Trophoblast cell (in vitro differentiated cells and primary cell): ENCODE measurements around the gene MAML2.
"Not testable (repeated sequence)": the region's sequence is repeated elsewhere in the genome, so short reads cannot be mapped to it uniquely, and the experiment has no call there.

Experiments
- DNase-seq, 2 donors: peaks; one replicate each; pipeline ENCODE4 v3.0.0-alpha.2; 2016
- H2AFZ ChIP-seq: 2 replicates; pipeline ENCODE4 v1.6.1; 2013; ENCODE audit warnings: low read length, moderate library complexity, mild to moderate bottlenecking; ENCODE audit not compliant: insufficient read depth, poor library complexity
- H2AK5ac ChIP-seq: 2 replicates; pipeline ENCODE4 v1.6.1; 2013; ENCODE audit warnings: mild to moderate bottlenecking, low read length
- H2BK120ac ChIP-seq: 2 replicates; pipeline ENCODE4 v1.6.1; 2013; ENCODE audit warnings: low read length, mild to moderate bottlenecking, moderate library complexity; ENCODE audit not compliant: insufficient read depth, poor library complexity
- H2BK12ac ChIP-seq: 2 replicates; pipeline ENCODE4 v1.6.1; 2013; ENCODE audit warnings: mild to moderate bottlenecking, low read length, moderate library complexity
- H2BK5ac ChIP-seq: 2 replicates; pipeline ENCODE4 v1.6.1; 2013; ENCODE audit warnings: low read length, low read depth, moderate library complexity, mild to moderate bottlenecking; ENCODE audit not compliant: poor library complexity
- H3K14ac ChIP-seq: 2 replicates; pipeline ENCODE4 v1.6.1; 2013; ENCODE audit warnings: mild to moderate bottlenecking, low read length
- H3K18ac ChIP-seq: 2 replicates; pipeline ENCODE4 v1.6.1; 2013; ENCODE audit warnings: mild to moderate bottlenecking, low read length
- H3K23ac ChIP-seq: 2 replicates; pipeline ENCODE4 v1.6.1; 2013; ENCODE audit warnings: low read length
- H3K27ac ChIP-seq: 2 replicates; pipeline ENCODE4 v1.5.1; 2013; ENCODE audit warnings: low read depth, mild to moderate bottlenecking, inconsistent platforms, low read length, moderate library complexity
- H3K27me3 ChIP-seq: 2 replicates; pipeline ENCODE4 v1.6.1; 2013; ENCODE audit warnings: inconsistent platforms, mild to moderate bottlenecking, low read length, moderate library complexity; ENCODE audit not compliant: insufficient read depth
- H3K36me3 ChIP-seq, 2 experiments: 1 replicate in 1 of 2; 2 replicates in 1 of 2; pipeline ENCODE4 v1.6.1; 2013; ENCODE audit warnings: low read length in 2 of 2, mild to moderate bottlenecking in 2 of 2, moderate library complexity in 1 of 2; ENCODE audit not compliant: insufficient read depth in 2 of 2, control insufficient read depth in 1 of 2
- H3K4ac ChIP-seq: 2 replicates; pipeline ENCODE4 v1.6.1; 2013; ENCODE audit warnings: low read depth, mild to moderate bottlenecking, low read length, moderate library complexity
- H3K4me1 ChIP-seq, 2 experiments: 1 replicate in 1 of 2; 2 replicates in 1 of 2; pipeline ENCODE4 v1.6.1; 2013; ENCODE audit warnings: low read length in 2 of 2, mild to moderate bottlenecking in 2 of 2, moderate library complexity in 1 of 2; ENCODE audit not compliant: insufficient read depth in 2 of 2, control insufficient read depth in 1 of 2
- H3K4me2 ChIP-seq: 2 replicates; pipeline ENCODE4 v1.6.1; 2013; ENCODE audit warnings: inconsistent platforms, mild to moderate bottlenecking, low read length, moderate library complexity
- H3K4me3 ChIP-seq: 2 replicates; pipeline ENCODE4 v1.5.1; 2013; ENCODE audit warnings: mild to moderate bottlenecking, low read depth, low read length, inconsistent platforms
- H3K79me1 ChIP-seq: one replicate; pipeline ENCODE4 v1.6.1; 2013; ENCODE audit warnings: low read length
- H3K79me2 ChIP-seq: 2 replicates; pipeline ENCODE4 v1.6.1; 2013; ENCODE audit warnings: low read length, mild to moderate bottlenecking; ENCODE audit not compliant: control insufficient read depth, insufficient read depth, poor library complexity
- H3K9ac ChIP-seq: 2 replicates; pipeline ENCODE4 v1.6.1; 2013; ENCODE audit warnings: mild to moderate bottlenecking, low read length
- H3K9me3 ChIP-seq: 2 replicates; pipeline ENCODE4 v1.6.1; 2013; ENCODE audit warnings: low read depth, mild to moderate bottlenecking, control low read depth, inconsistent platforms, low read length; ENCODE audit not compliant: insufficient read depth
- H4K12ac ChIP-seq: 2 replicates; pipeline ENCODE4 v1.6.1; 2013; ENCODE audit warnings: low read depth, mild to moderate bottlenecking, low read length, moderate library complexity
- H4K8ac ChIP-seq: 2 replicates; pipeline ENCODE4 v1.6.1; 2013; ENCODE audit warnings: low read depth, mild to moderate bottlenecking, low read length, moderate library complexity
- H4K91ac ChIP-seq: one replicate; pipeline ENCODE4 v1.6.1; 2013; ENCODE audit warnings: low read depth, mild to moderate bottlenecking, low read length, moderate library complexity
- WGBS: extraction: QIAGEN DNeasy Blood & Tissue Kit; methylation state at CpG from one replicate; pipeline ENCODE4 v1.1.7; 2013; ENCODE audit warnings: missing lambda C conversion rate; ENCODE audit not compliant: insufficient read length, insufficient coverage; ENCODE audit errors: extremely low coverage; 5-methylcytosine and 5-hydroxymethylcytosine counted together

Gene MAML2

DNA sequence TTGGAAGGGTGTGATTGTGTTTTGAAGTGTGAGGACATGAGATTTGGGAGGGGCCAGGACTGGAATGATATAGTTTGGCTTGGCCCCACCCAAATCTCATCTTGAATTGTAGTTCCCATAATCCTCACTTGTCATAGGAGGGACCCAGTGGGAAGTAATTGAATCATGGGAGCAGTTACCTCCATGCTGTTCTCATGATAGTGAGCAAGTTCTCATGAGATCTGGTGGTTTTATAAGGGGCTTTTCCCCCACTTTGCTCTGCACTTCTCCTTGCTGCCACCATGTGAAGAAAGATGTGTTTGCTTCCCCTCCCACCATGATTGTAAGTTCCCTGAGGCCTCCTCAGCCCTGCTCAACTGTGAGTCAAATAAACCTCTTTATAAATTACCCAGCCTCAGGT, 71.6 kb downstream of the MAML2 start:
- not testable (repeated sequence) for H3K27me3 ChIP-seq, H3K4ac ChIP-seq, DNase-seq

GRCh38 chr11:96268527-96268926, 74.5 kb downstream of the MAML2 start:
- peaks cover 29% of the 10 kb centered on the region for H3K79me1 ChIP-seq
- DNase-seq, H4K12ac ChIP-seq, H2BK12ac ChIP-seq, H3K4me3 ChIP-seq, H3K4me2 ChIP-seq, H3K18ac ChIP-seq, H2BK5ac ChIP-seq, H3K9ac ChIP-seq, H3K9me3 ChIP-seq, H4K91ac ChIP-seq, H2BK120ac ChIP-seq, H3K27ac ChIP-seq, H3K27me3 ChIP-seq, H3K79me2 ChIP-seq, H3K4ac ChIP-seq, H2AFZ ChIP-seq, H3K23ac ChIP-seq, H2AK5ac ChIP-seq, H4K8ac ChIP-seq, H3K14ac ChIP-seq: not testable (repeated sequence)
- peaks cover 16 to 23% of the 10 kb centered on the region in 2 experiments for H3K4me1 ChIP-seq
- no CpG with 5 or more reads among the region's 4 CpGs for WGBS
- peaks cover 10 to 12% of the 10 kb centered on the region in 2 experiments for H3K36me3 ChIP-seq

More for the DNA sequence above, 71.6 kb downstream of the MAML2 start:
- H4K8ac ChIP-seq, H3K14ac ChIP-seq, H3K79me2 ChIP-seq, H3K27ac ChIP-seq, H4K91ac ChIP-seq, H3K23ac ChIP-seq, H2AK5ac ChIP-seq, H3K4me2 ChIP-seq, H3K4me3 ChIP-seq, H2BK5ac ChIP-seq, H2AFZ ChIP-seq, H4K12ac ChIP-seq, H3K18ac ChIP-seq, H2BK120ac ChIP-seq, H3K9me3 ChIP-seq, H3K4me1 ChIP-seq, H2BK12ac ChIP-seq, H3K9ac ChIP-seq: not testable (repeated sequence)
- Histone ChIP-seq H3K79me1 (peaks cover 20% of the 10 kb centered on the region), H3K36me3 (peaks cover 10 to 15% of the 10 kb centered on the region in 2 experiments)

GRCh38 chr11:96267496-96268032, 75.4 kb downstream of the MAML2 start:
- Histone ChIP-seq H4K12ac (no peak overlapping the region), H3K9me3 (no peaks in the 10 kb centered on the region), H3K4ac (no peak overlapping the region), H3K23ac (no peak overlapping the region), H4K8ac (no peak overlapping the region), H3K79me1 (peaks cover 30% of the 10 kb centered on the region), H2BK5ac (no peak overlapping the region), H3K18ac (no peak overlapping the region), H3K4me1 (peaks cover 17 to 23% of the 10 kb centered on the region in 2 experiments), H2BK12ac (no peak overlapping the region), H2BK120ac (no peak overlapping the region), H3K79me2 (peaks cover 5% of the 10 kb centered on the region), H4K91ac (no peak overlapping the region), H3K36me3 (peaks cover 10 to 12% of the 10 kb centered on the region in 2 experiments), H3K27me3 (no peaks in the 10 kb centered on the region), H3K4me2 (no peak overlapping the region), H3K4me3 (no peak overlapping the region), H2AK5ac (no peak overlapping the region), H2AFZ (no peak overlapping the region), H3K9ac (no peak overlapping the region), H3K14ac (no peak overlapping the region), H3K27ac (no peak overlapping the region)
- WGBS, result no CpG with 5 or more reads among the region's 2 CpGs
- DNase-seq, result no peak

- Histone ChIP-seq H3K79me1 (peaks cover 28% of the 10 kb centered on the region), H2AK5ac (no peak overlapping the region), H3K4me1 (peaks cover 17 to 23% of the 10 kb centered on the region in 2 experiments), H2BK5ac (no peak overlapping the region), H3K4me2 (no peak overlapping the region), H3K9ac (no peak overlapping the region), H2BK12ac (no peak overlapping the region), H3K27me3 (no peaks in the 10 kb centered on the region), H3K27ac (no peak overlapping the region), H3K4ac (no peak overlapping the region), H4K12ac (no peak overlapping the region), H3K23ac (no peak overlapping the region), H2BK120ac (no peak overlapping the region), H3K9me3 (no peaks in the 10 kb centered on the region), H4K91ac (no peak overlapping the region), H3K79me2 (peaks cover 5% of the 10 kb centered on the region), H2AFZ (no peak overlapping the region), H3K36me3 (peaks cover 10 to 12% of the 10 kb centered on the region in 2 experiments), H3K18ac (no peak overlapping the region), H3K4me3 (no peak overlapping the region), H4K8ac (no peak overlapping the region), H3K14ac (no peak overlapping the region)
- DNase-seq, result no peak
- WGBS, result no CpG with 5 or more reads among the region's 1 CpG
Observed at GRCh38 chr11:96267001-96267495, 75.9 kb downstream of the MAML2 start.
